Keratinocyte (primary cell): ENCODE measurements around the gene GGTLC2.
"Not testable (repeated sequence)": the region's sequence is repeated elsewhere in the genome, so short reads cannot be mapped to it uniquely, and the experiment has no call there.

Experiments used
- EZH2 ChIP-seq: IDR thresholded peaks from one replicate; pipeline ENCODE4 v1.6.1; 2012; ENCODE audit warnings: inconsistent platforms, mild to moderate bottlenecking, low read length, moderate library complexity
- TF ChIP-seq, protein P1 (sequence below), 3 experiments: IDR thresholded peaks in 1 of 3; conservative IDR thresholded peaks in 1 of 3; optimal IDR thresholded peaks in 1 of 3; 2 replicates in 2 of 3; 3 replicates in 1 of 3; pipeline versions ENCODE3 to v1.5.1; 2011; ENCODE audit warnings: low read length in 3 of 3, mild to moderate bottlenecking in 3 of 3, moderate library complexity in 2 of 3, control low read depth in 1 of 3, inconsistent platforms in 1 of 3; ENCODE audit not compliant: insufficient read depth in 2 of 3; ENCODE audit errors: extremely low read depth in 1 of 3

- TF ChIP-seq, protein P1, sequence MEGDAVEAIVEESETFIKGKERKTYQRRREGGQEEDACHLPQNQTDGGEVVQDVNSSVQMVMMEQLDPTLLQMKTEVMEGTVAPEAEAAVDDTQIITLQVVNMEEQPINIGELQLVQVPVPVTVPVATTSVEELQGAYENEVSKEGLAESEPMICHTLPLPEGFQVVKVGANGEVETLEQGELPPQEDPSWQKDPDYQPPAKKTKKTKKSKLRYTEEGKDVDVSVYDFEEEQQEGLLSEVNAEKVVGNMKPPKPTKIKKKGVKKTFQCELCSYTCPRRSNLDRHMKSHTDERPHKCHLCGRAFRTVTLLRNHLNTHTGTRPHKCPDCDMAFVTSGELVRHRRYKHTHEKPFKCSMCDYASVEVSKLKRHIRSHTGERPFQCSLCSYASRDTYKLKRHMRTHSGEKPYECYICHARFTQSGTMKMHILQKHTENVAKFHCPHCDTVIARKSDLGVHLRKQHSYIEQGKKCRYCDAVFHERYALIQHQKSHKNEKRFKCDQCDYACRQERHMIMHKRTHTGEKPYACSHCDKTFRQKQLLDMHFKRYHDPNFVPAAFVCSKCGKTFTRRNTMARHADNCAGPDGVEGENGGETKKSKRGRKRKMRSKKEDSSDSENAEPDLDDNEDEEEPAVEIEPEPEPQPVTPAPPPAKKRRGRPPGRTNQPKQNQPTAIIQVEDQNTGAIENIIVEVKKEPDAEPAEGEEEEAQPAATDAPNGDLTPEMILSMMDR (optimal IDR thresholded peaks at IDR 0.05 in 1 of 3, IDR thresholded peaks at IDR 0.05 in 1 of 3, conservative IDR thresholded peaks at IDR 0.05 in 1 of 3; ENCODE audit: extremely low read depth in 1 of 3, insufficient read depth in 2 of 3, low read length in 3 of 3) = not testable (repeated sequence)
- not testable (repeated sequence) for TF ChIP-seq EZH2
Observed at GRCh38 chr22:22686202-22687115, 42.0 kb downstream of the GGTLC2 start.
